ENCODE results near the gene PPIF.

- no peak for TF ChIP-seq CTCF (IDR thresholded peaks at IDR 0.05)
- TF ChIP-seq POLR2A (IDR thresholded peaks at IDR 0.05): no peak
Observed at GRCh38 chr10:79350407-79351154, 3.3 kb downstream of the PPIF start.
